ENCODE results near the gene MUC20. TPM values are rescaled to one million over a fixed set of nuclear protein-coding genes. Genes with fewer than 3 reads are reported as not detected.

Gene MUC20
- total RNA-seq, 6 donors from 2014 or later = 10.1 to 39.8 (median 15.2) TPM

- H3K27ac ChIP-seq = no peak overlapping the region
- H3K27me3 ChIP-seq = no peaks in the 10 kb centered on the region
- no peaks in the 10 kb centered on the region for H3K9me3 ChIP-seq
- TF ChIP-seq CTCF (IDR thresholded peaks at IDR 0.05) (no peak), POLR2AphosphoS5 (IDR thresholded peaks at IDR 0.05) (no peak), EP300 (IDR thresholded peaks at IDR 0.05) (no peak), POLR2A (IDR thresholded peaks at IDR 0.05) (no peak)
- no peak for DNase-seq
- peaks cover 3 to 34% (median 21%) of the 10 kb centered on the region in 4 donors for H3K36me3 ChIP-seq
- no peaks in the 10 kb centered on the region for H3K4me1 ChIP-seq
- H3K4me3 ChIP-seq = no peak overlapping the region
- no peak for ATAC-seq (ENCODE audit: low FRiP score in 2 of 2)
- 93 to 97% methylated on average over 4 of the region's 4 CpGs for WGBS, 2 donors
Observed at GRCh38 chr3:195698325-195698646, 22.5 kb upstream of the MUC20 start.

- Histone ChIP-seq H3K9me3 (no peaks in the 10 kb centered on the region), H3K27me3 (no peaks in the 10 kb centered on the region), H3K36me3 (peaks cover 3 to 29% (median 19%) of the 10 kb centered on the region in 4 donors), H3K4me3 (no peak overlapping the region), H3K27ac (no peak overlapping the region), H3K4me1 (no peaks in the 10 kb centered on the region)
- DNase-seq (no peak), ATAC-seq (ENCODE audit: low FRiP score in 2 of 2) (no peak)
- WGBS, 2 donors = 71 to 76% methylated on average over 5 of the region's 5 CpGs
- TF ChIP-seq POLR2A (IDR thresholded peaks at IDR 0.05) (no peak), POLR2AphosphoS5 (IDR thresholded peaks at IDR 0.05) (no peak)
Observed at GRCh38 chr3:195698647-195699387, 22.0 kb upstream of the MUC20 start.

- H3K36me3 ChIP-seq = peaks cover under 1 to 23% (median 15%) of the 10 kb centered on the region in 4 donors
- no peak overlapping the region for H3K27ac ChIP-seq
- DNase-seq (no peak), ATAC-seq (ENCODE audit: low FRiP score in 2 of 2) (no peak)
- H3K4me3 ChIP-seq = no peak overlapping the region
- 93% methylated on average over 2 of the region's 2 CpGs for WGBS, 2 donors
- no peaks in the 10 kb centered on the region for H3K9me3 ChIP-seq
- H3K27me3 ChIP-seq = no peaks in the 10 kb centered on the region
- TF ChIP-seq POLR2AphosphoS5 (IDR thresholded peaks at IDR 0.05) = no peak
- TF ChIP-seq POLR2A (IDR thresholded peaks at IDR 0.05) = no peak
- TF ChIP-seq EP300 (IDR thresholded peaks at IDR 0.05) = no peak
- TF ChIP-seq CTCF (IDR thresholded peaks at IDR 0.05) = no peak
- no peaks in the 10 kb centered on the region for H3K4me1 ChIP-seq
Observed at GRCh38 chr3:195699388-195699771, 21.4 kb upstream of the MUC20 start.

GRCh38 chr3:195699860-195700259 lies 20.9 kb upstream of the MUC20 start:
- no peak for ATAC-seq (ENCODE audit: low FRiP score in 2 of 2)
- peaks cover 0 to 18% (median 11%) of the 10 kb centered on the region in 4 donors for H3K36me3 ChIP-seq
- TF ChIP-seq EP300 (IDR thresholded peaks at IDR 0.05) (no peak), POLR2AphosphoS5 (IDR thresholded peaks at IDR 0.05) (no peak), POLR2A (IDR thresholded peaks at IDR 0.05) (no peak), CTCF (IDR thresholded peaks at IDR 0.05) (no peak)

GRCh38 chr3:195700319-195700718 lies 20.5 kb upstream of the MUC20 start:
- 90 to 93% methylated on average over 5 of the region's 5 CpGs for WGBS, 2 donors

More at GRCh38 chr3:195699860-195700259, 20.9 kb upstream of the MUC20 start:
- Histone ChIP-seq H3K27me3 (no peaks in the 10 kb centered on the region), H3K4me1 (no peaks in the 10 kb centered on the region), H3K4me3 (no peak overlapping the region), H3K27ac (no peak overlapping the region), H3K9me3 (no peaks in the 10 kb centered on the region)
- DNase-seq = no peak
- 82 to 85% methylated on average over 6 of the region's 6 CpGs for WGBS, 2 donors

More at GRCh38 chr3:195700319-195700718, 20.5 kb upstream of the MUC20 start:
- Histone ChIP-seq H3K9me3 (no peaks in the 10 kb centered on the region), H3K4me3 (no peak overlapping the region), H3K36me3 (peaks cover 0 to 17% (median 7%) of the 10 kb centered on the region in 4 donors), H3K27ac (no peak overlapping the region), H3K4me1 (no peaks in the 10 kb centered on the region), H3K27me3 (no peaks in the 10 kb centered on the region)
- ATAC-seq (ENCODE audit: low FRiP score in 2 of 2) = no peak
- DNase-seq = no peak
- TF ChIP-seq EP300 (IDR thresholded peaks at IDR 0.05) (no peak), CTCF (IDR thresholded peaks at IDR 0.05) (no peak), POLR2A (IDR thresholded peaks at IDR 0.05) (no peak), POLR2AphosphoS5 (IDR thresholded peaks at IDR 0.05) (no peak)
